ENCODE measurements around the gene CABP7.

DNA sequence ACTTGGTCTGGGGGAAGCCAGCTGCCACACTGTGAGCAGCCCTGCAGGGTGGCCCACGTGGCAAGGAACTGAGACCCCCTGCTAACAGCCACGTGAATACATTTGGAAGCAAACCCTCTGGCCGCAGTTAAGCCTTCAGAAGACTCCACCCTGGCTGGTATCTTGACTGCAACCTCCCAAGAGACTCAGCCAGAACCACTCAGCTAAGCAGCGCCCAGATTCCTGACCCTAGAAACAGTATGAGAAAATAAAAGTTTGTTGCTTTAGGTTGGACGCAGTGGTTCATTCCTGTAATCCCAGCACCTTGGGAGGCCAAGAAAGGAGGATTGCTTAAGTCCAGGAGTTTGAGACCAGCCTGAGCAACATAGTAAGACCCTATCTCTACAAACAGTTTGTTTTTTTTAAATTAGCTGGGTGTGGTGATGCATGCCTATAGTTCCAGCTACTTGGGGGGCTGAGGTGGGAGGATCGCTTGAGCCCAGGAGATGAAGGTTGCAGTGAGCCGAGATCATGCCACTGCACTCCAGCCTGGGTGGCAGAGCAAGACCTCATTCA is 38.3 kb downstream of the CABP7 start:
- no peak for TF ChIP-seq POLR2A (IDR thresholded peaks at IDR 0.05)
- TF ChIP-seq, protein P1, sequence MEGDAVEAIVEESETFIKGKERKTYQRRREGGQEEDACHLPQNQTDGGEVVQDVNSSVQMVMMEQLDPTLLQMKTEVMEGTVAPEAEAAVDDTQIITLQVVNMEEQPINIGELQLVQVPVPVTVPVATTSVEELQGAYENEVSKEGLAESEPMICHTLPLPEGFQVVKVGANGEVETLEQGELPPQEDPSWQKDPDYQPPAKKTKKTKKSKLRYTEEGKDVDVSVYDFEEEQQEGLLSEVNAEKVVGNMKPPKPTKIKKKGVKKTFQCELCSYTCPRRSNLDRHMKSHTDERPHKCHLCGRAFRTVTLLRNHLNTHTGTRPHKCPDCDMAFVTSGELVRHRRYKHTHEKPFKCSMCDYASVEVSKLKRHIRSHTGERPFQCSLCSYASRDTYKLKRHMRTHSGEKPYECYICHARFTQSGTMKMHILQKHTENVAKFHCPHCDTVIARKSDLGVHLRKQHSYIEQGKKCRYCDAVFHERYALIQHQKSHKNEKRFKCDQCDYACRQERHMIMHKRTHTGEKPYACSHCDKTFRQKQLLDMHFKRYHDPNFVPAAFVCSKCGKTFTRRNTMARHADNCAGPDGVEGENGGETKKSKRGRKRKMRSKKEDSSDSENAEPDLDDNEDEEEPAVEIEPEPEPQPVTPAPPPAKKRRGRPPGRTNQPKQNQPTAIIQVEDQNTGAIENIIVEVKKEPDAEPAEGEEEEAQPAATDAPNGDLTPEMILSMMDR (IDR thresholded peaks at IDR 0.05), result no peak
- no peak for TF ChIP-seq POLR2AphosphoS5 (IDR thresholded peaks at IDR 0.05; ENCODE audit: insufficient read depth in 1 of 2, low read depth in 1 of 2)

All from vagina (tissue), 2 donors.